Measurements from ENCODE around the gene EMILIN1.

GRCh38 chr2:27060323-27060722, 18.1 kb upstream of the EMILIN1 start:
- TF ChIP-seq, protein P1, sequence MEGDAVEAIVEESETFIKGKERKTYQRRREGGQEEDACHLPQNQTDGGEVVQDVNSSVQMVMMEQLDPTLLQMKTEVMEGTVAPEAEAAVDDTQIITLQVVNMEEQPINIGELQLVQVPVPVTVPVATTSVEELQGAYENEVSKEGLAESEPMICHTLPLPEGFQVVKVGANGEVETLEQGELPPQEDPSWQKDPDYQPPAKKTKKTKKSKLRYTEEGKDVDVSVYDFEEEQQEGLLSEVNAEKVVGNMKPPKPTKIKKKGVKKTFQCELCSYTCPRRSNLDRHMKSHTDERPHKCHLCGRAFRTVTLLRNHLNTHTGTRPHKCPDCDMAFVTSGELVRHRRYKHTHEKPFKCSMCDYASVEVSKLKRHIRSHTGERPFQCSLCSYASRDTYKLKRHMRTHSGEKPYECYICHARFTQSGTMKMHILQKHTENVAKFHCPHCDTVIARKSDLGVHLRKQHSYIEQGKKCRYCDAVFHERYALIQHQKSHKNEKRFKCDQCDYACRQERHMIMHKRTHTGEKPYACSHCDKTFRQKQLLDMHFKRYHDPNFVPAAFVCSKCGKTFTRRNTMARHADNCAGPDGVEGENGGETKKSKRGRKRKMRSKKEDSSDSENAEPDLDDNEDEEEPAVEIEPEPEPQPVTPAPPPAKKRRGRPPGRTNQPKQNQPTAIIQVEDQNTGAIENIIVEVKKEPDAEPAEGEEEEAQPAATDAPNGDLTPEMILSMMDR (IDR thresholded peaks at IDR 0.05): no peak
- no peak for TF ChIP-seq EZH2 (IDR thresholded peaks at IDR 0.05; ENCODE audit: borderline replicate concordance, insufficient read depth, low read depth, low read length, poor library complexity, severe bottlenecking)
